AG10803 (cell line): ENCODE results near the gene TMEM50B.
A peak's percentile ranks its signal among the peaks of the same experiment; 100 is the strongest.
"Not testable (repeated sequence)": the region's sequence is repeated elsewhere in the genome, so short reads cannot be mapped to it uniquely, and the experiment has no call there.

Source experiments
- DNase-seq: peaks from one replicate; pipeline ENCODE4 v3.0.0; 2010; ENCODE audit warnings: low read depth
- H3K4me3 ChIP-seq: 2 replicates; pipeline ENCODE4 v1.5.1; 2011; ENCODE audit warnings: mild to moderate bottlenecking, low read length, control low read depth
- CTCF ChIP-seq: conservative IDR thresholded peaks from 2 replicates; pipeline ENCODE4 v1.5.1; 2011; ENCODE audit warnings: mild to moderate bottlenecking, low read length, control low read depth, inconsistent platforms

The TMEM50B gene

DNA sequence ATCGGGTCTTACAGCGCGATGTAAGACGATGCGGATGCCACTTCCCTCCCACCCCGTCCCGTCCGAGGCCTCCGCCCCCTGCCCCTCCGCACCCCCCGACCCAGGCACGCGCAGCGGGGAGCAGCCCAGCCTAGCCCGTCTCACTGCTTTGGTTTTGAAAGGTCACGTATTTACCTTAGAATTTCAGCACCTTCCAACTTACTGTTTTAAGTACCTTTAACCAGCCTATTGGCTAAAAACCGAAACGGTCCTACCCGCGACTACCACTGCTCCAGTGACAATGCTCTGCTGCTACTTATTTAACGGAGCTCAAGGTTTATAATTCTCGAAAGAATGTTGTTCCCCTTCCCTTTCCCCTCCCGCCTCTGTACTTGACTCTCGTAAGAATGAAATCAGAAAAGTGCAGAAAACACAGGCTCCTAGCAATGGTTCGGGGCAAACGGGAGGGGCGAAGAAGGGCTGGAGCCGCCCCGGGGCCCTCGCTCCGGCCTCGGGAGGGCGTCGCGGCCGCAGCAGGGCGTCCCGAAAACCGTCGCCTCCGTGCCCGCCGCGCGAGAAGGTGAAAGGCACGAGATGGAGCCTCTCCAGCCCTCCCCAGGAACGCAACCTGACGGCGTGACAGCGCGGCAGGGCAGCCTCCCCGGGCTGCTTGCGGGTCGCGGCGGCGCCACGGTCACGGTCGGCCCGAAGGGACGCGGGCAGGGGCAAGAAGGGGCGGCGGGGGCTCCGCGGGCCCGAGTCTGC lies 667 bp downstream of the TMEM50B start:
- H3K4me3 ChIP-seq, result peak overlapping the region; percentile 82
- peak; percentile 15 for TF ChIP-seq CTCF
- peak; percentile 31 for DNase-seq

DNA sequence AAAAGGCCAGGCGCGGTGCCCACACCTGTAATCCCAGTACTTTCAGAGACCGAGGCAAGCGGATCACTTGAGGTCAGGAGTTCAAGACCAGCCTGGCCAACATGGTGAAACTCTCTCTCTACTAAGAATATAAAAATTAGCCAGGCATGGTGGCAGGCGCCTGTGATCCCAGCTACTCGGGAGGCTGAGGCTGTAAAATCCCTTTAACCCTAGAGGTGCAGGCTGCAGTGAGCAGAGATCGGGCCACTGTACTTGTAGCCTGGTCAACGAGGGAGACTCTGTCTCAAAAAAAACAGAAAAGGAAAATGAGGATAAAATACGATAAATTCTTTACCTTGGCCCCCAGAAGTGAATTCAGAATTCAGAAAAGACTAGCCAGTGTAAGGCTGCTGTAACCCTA lies 1.6 kb downstream of the TMEM50B start:
- peak overlapping the region; percentile 82 for H3K4me3 ChIP-seq
- no peak for TF ChIP-seq CTCF
- DNase-seq, result no peak

- no peak overlapping the region for H3K4me3 ChIP-seq
- no peak for DNase-seq
- no peak for TF ChIP-seq CTCF
These were observed 2.7 kb downstream of the TMEM50B start for GRCh38 chr21:33477066-33477465.

DNA sequence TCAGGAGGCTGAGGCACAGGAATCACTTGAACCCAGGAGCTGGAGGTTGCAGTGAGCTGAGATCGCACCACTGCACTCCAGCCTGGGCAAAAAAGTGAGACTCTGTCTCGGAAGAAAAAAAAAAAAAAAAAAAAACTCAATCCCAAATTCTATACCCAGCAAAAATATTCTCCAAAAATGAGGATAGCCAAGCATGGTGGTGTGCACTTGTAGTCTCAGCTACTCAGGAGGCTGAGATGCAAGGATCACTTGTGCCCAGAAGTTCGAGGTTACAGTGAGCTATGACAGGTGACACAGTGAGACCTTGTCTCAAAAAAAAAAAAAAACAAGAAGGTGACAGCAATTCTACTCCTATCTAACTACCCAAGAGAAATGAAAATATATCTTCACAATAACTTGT lies 6.4 kb downstream of the TMEM50B start:
- no peak for TF ChIP-seq CTCF
- no peak overlapping the region for H3K4me3 ChIP-seq
- no peak for DNase-seq

- no peak for DNase-seq
These were observed 9.1 kb downstream of the TMEM50B start for GRCh38 chr21:33470701-33471100.

DNA sequence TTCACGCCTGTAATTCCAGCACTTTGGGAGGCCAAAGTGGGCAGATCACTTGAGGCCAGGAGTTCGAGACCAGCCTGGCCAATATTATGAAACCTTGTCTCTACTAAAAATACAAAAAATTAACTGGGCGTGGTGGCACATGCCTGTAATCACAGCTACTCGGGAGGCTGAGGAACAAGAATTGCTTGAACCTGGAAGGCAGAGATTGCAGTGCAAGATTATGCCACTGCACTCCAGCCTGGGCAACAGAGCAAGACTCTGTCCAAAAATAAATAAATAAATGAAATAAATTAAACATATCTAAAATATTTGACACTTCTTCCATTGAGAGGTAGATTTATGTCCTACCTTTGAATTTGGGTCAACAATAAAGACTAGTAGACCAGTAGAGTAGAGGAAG lies 10.6 kb downstream of the TMEM50B start:
- H3K4me3 ChIP-seq, DNase-seq: not testable (repeated sequence)

More at GRCh38 chr21:33470701-33471100, 9.1 kb downstream of the TMEM50B start:
- H3K4me3 ChIP-seq, result no peak overlapping the region
- TF ChIP-seq CTCF, result no peak

DNA sequence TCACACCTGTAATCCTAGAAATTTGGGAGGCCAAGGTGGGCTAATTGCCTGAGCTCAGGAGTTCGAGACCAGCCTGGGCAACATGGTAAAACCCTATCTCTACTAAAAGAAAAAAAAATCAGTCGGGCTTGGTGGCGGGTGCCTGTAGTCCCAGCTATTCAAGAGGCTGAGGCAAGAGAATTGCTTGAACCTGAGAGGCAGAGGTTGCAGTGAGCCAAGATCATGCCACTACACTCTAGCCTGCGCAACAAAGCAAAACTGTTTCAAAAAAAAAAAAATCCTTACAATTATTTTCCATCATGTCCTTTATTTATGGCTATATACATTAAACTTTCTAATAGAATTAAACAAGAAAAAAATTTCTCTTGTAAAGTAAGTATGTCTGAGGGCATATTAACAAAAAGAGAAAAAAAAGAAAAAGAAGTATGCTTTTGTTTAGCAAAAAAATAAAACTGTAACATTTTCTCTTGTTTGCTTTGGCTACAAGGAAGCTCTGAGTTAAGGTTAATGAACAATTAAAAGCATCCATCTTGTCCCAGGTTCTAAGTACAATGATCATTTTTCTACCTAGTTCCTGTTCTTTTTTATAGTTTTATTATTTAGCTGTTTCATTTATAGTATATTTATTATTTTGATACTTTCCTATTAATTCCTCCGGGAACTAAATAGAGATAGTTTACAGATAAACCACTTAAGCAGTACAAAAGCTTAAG lies 18.1 kb downstream of the TMEM50B start:
- DNase-seq, result no peak
- no peak overlapping the region for H3K4me3 ChIP-seq
- no peak for TF ChIP-seq CTCF
